Measurements from ENCODE around the gene SSTR5.

Gene SSTR5

GRCh38 chr16:1047123-1047522 is 25.4 kb upstream of the SSTR5 start:
- Histone ChIP-seq H3K27me3 (ENCODE audit: insufficient read depth, insufficient read length) (no peaks in the 10 kb centered on the region), H3K9ac (ENCODE audit: insufficient read length, low read depth) (no peak overlapping the region), H3K4me1 (ENCODE audit: insufficient read depth, insufficient read length) (peaks cover 24% of the 10 kb centered on the region), H3K9me3 (ENCODE audit: insufficient read depth, low read length) (peaks cover 6% of the 10 kb centered on the region; the same call in 1 of the 2 replicates), H3K4me3 (ENCODE audit: insufficient read length, low read depth) (no peak overlapping the region), H3K36me3 (ENCODE audit: insufficient read depth, insufficient read length, low read length) (no peaks in the 10 kb centered on the region)
- DNase-seq (ENCODE audit: low read depth, low spot score) = no peak
- TF ChIP-seq ZNF274 (IDR thresholded peaks at IDR 0.05; ENCODE audit: low read depth, low read length) (no peak), SUZ12 (IDR thresholded peaks at IDR 0.05; ENCODE audit: extremely low read depth, insufficient read depth, insufficient read length) (no peak), YY1 (IDR thresholded peaks at IDR 0.05; ENCODE audit: insufficient read depth, insufficient read length) (no peak)

- no peaks in the 10 kb centered on the region for H3K9me3 ChIP-seq (ENCODE audit: insufficient read depth, low read length)
- no peaks in the 10 kb centered on the region for H3K36me3 ChIP-seq (ENCODE audit: insufficient read depth, insufficient read length, low read length)
- H3K9ac ChIP-seq (ENCODE audit: insufficient read length, low read depth) = peak overlapping the region; percentile 64
- no peak overlapping the region for H3K4me3 ChIP-seq (ENCODE audit: insufficient read length, low read depth)
- TF ChIP-seq ZNF274 (IDR thresholded peaks at IDR 0.05; ENCODE audit: low read depth, low read length) (no peak), YY1 (IDR thresholded peaks at IDR 0.05; ENCODE audit: insufficient read depth, insufficient read length) (no peak), SUZ12 (IDR thresholded peaks at IDR 0.05; ENCODE audit: extremely low read depth, insufficient read depth, insufficient read length) (no peak)
- no peaks in the 10 kb centered on the region for H3K27me3 ChIP-seq (ENCODE audit: insufficient read depth, insufficient read length)
- peaks cover 24% of the 10 kb centered on the region for H3K4me1 ChIP-seq (ENCODE audit: insufficient read depth, insufficient read length)
- no peak for DNase-seq (ENCODE audit: low read depth, low spot score)
These were observed 24.7 kb upstream of the SSTR5 start for GRCh38 chr16:1047801-1048200.

- Histone ChIP-seq H3K27me3 (ENCODE audit: insufficient read depth, insufficient read length) (no peaks in the 10 kb centered on the region), H3K9ac (ENCODE audit: insufficient read length, low read depth) (peak overlapping the region; percentile 64), H3K4me3 (ENCODE audit: insufficient read length, low read depth) (peak overlapping the region; percentile 18), H3K36me3 (ENCODE audit: insufficient read depth, insufficient read length, low read length) (no peaks in the 10 kb centered on the region), H3K4me1 (ENCODE audit: insufficient read depth, insufficient read length) (peaks cover 24% of the 10 kb centered on the region), H3K9me3 (ENCODE audit: insufficient read depth, low read length) (no peaks in the 10 kb centered on the region)
- no peak for TF ChIP-seq SUZ12 (IDR thresholded peaks at IDR 0.05; ENCODE audit: extremely low read depth, insufficient read depth, insufficient read length)
- no peak for TF ChIP-seq ZNF274 (IDR thresholded peaks at IDR 0.05; ENCODE audit: low read depth, low read length)
- DNase-seq (ENCODE audit: low read depth, low spot score) = peak; percentile 65
These were observed 24.0 kb upstream of the SSTR5 start for GRCh38 chr16:1048442-1049112.

GRCh38 chr16:1049113-1049975 is 23.2 kb upstream of the SSTR5 start:
- H3K4me3 ChIP-seq (ENCODE audit: insufficient read length, low read depth) = no peak overlapping the region
- H3K9me3 ChIP-seq (ENCODE audit: insufficient read depth, low read length) = no peaks in the 10 kb centered on the region
- no peak for DNase-seq (ENCODE audit: low read depth, low spot score)
- H3K27me3 ChIP-seq (ENCODE audit: insufficient read depth, insufficient read length) = no peaks in the 10 kb centered on the region
- no peaks in the 10 kb centered on the region for H3K36me3 ChIP-seq (ENCODE audit: insufficient read depth, insufficient read length, low read length)
- TF ChIP-seq ZNF274 (IDR thresholded peaks at IDR 0.05; ENCODE audit: low read depth, low read length) (no peak), YY1 (IDR thresholded peaks at IDR 0.05; ENCODE audit: insufficient read depth, insufficient read length) (no peak), SUZ12 (IDR thresholded peaks at IDR 0.05; ENCODE audit: extremely low read depth, insufficient read depth, insufficient read length) (no peak)
- H3K9ac ChIP-seq (ENCODE audit: insufficient read length, low read depth) = peak overlapping the region; percentile 64
- H3K4me1 ChIP-seq (ENCODE audit: insufficient read depth, insufficient read length) = peaks cover 24% of the 10 kb centered on the region

- H3K27me3 ChIP-seq (ENCODE audit: insufficient read depth, insufficient read length) = no peaks in the 10 kb centered on the region
- no peak overlapping the region for H3K4me3 ChIP-seq (ENCODE audit: insufficient read length, low read depth)
- DNase-seq (ENCODE audit: low read depth, low spot score) = no peak
- H3K4me1 ChIP-seq (ENCODE audit: insufficient read depth, insufficient read length) = peaks cover 23% of the 10 kb centered on the region
- TF ChIP-seq SUZ12 (IDR thresholded peaks at IDR 0.05; ENCODE audit: extremely low read depth, insufficient read depth, insufficient read length) = no peak
- no peak for TF ChIP-seq YY1 (IDR thresholded peaks at IDR 0.05; ENCODE audit: insufficient read depth, insufficient read length)
- no peak for TF ChIP-seq ZNF274 (IDR thresholded peaks at IDR 0.05; ENCODE audit: low read depth, low read length)
- no peak overlapping the region for H3K9ac ChIP-seq (ENCODE audit: insufficient read length, low read depth)
- H3K9me3 ChIP-seq (ENCODE audit: insufficient read depth, low read length) = no peaks in the 10 kb centered on the region
- no peaks in the 10 kb centered on the region for H3K36me3 ChIP-seq (ENCODE audit: insufficient read depth, insufficient read length, low read length)
These were observed 22.6 kb upstream of the SSTR5 start for GRCh38 chr16:1049976-1050247.

GRCh38 chr16:1050516-1050915 is 22.0 kb upstream of the SSTR5 start:
- no peaks in the 10 kb centered on the region for H3K27me3 ChIP-seq (ENCODE audit: insufficient read depth, insufficient read length)
- no peak for DNase-seq (ENCODE audit: low read depth, low spot score)
- H3K4me3 ChIP-seq (ENCODE audit: insufficient read length, low read depth) = no peak overlapping the region
- H3K9me3 ChIP-seq (ENCODE audit: insufficient read depth, low read length) = no peaks in the 10 kb centered on the region
- H3K4me1 ChIP-seq (ENCODE audit: insufficient read depth, insufficient read length) = peaks cover 21% of the 10 kb centered on the region
- H3K36me3 ChIP-seq (ENCODE audit: insufficient read depth, insufficient read length, low read length) = no peaks in the 10 kb centered on the region
- TF ChIP-seq SUZ12 (IDR thresholded peaks at IDR 0.05; ENCODE audit: extremely low read depth, insufficient read depth, insufficient read length) (no peak), YY1 (IDR thresholded peaks at IDR 0.05; ENCODE audit: insufficient read depth, insufficient read length) (no peak), ZNF274 (IDR thresholded peaks at IDR 0.05; ENCODE audit: low read depth, low read length) (no peak)
- no peak overlapping the region for H3K9ac ChIP-seq (ENCODE audit: insufficient read length, low read depth)

GRCh38 chr16:1050921-1051320 is 21.6 kb upstream of the SSTR5 start:
- Histone ChIP-seq H3K36me3 (ENCODE audit: insufficient read depth, insufficient read length, low read length) (no peaks in the 10 kb centered on the region), H3K9me3 (ENCODE audit: insufficient read depth, low read length) (no peaks in the 10 kb centered on the region), H3K27me3 (ENCODE audit: insufficient read depth, insufficient read length) (no peaks in the 10 kb centered on the region), H3K4me1 (ENCODE audit: insufficient read depth, insufficient read length) (peaks cover 21% of the 10 kb centered on the region), H3K9ac (ENCODE audit: insufficient read length, low read depth) (no peak overlapping the region), H3K4me3 (ENCODE audit: insufficient read length, low read depth) (no peak overlapping the region)
- TF ChIP-seq YY1 (IDR thresholded peaks at IDR 0.05; ENCODE audit: insufficient read depth, insufficient read length) = no peak
- TF ChIP-seq SUZ12 (IDR thresholded peaks at IDR 0.05; ENCODE audit: extremely low read depth, insufficient read depth, insufficient read length) = no peak
- TF ChIP-seq ZNF274 (IDR thresholded peaks at IDR 0.05; ENCODE audit: low read depth, low read length) = no peak
- DNase-seq (ENCODE audit: low read depth, low spot score) = no peak
